KMS-11 (cell line): Measurements from ENCODE around the gene SERPINB12.

ENCODE experiments used
- H2AFZ ChIP-seq: fragments of 200-600 bp; sonication (generic); 2 replicates; pipeline ENCODE4 v1.6.1; 2016; ENCODE audit warnings: antibody characterized with exemption, mixed run types, low read depth
- H3K27ac ChIP-seq: fragments of 200-600 bp; sonication (generic); 2 replicates; pipeline ENCODE4 v1.6.1; 2016; ENCODE audit warnings: mild to moderate bottlenecking, mixed run types
- H3K27me3 ChIP-seq: fragments of 200-600 bp; sonication (generic); 2 replicates; pipeline ENCODE4 v1.6.1; 2017; ENCODE audit warnings: mild to moderate bottlenecking, low read depth, mixed run types, moderate library complexity; ENCODE audit not compliant: insufficient read depth
- H3K36me3 ChIP-seq: fragments of 200-600 bp; sonication (generic); 2 replicates; pipeline ENCODE4 v1.6.1; 2017; ENCODE audit warnings: mild to moderate bottlenecking, mixed run types; ENCODE audit not compliant: insufficient read depth
- H3K4me1 ChIP-seq: fragments of 200-600 bp; sonication (generic); 2 replicates; pipeline ENCODE4 v1.6.1; 2016; ENCODE audit warnings: mild to moderate bottlenecking, low read depth, mixed run types; ENCODE audit not compliant: poor library complexity, severe bottlenecking
- H3K4me2 ChIP-seq: fragments of 200-600 bp; sonication (generic); 2 replicates; pipeline ENCODE4 v1.7.0; 2016; ENCODE audit warnings: mild to moderate bottlenecking, mixed run types
- H3K4me3 ChIP-seq: fragments of 200-600 bp; sonication (generic); IDR thresholded peaks from 2 replicates; pipeline ENCODE4 v1.6.1; 2017; ENCODE audit warnings: low read depth, low read length, mixed read lengths; ENCODE audit not compliant: insufficient read depth
- H3K79me2 ChIP-seq: fragments of 200-600 bp; sonication (generic); 2 replicates; pipeline ENCODE4 v1.6.1; 2016; ENCODE audit warnings: low read depth, mixed run types; ENCODE audit not compliant: insufficient read depth
- H3K9ac ChIP-seq: fragments of 200-600 bp; sonication (generic); 2 replicates; pipeline ENCODE4 v1.6.1; 2016; ENCODE audit warnings: mild to moderate bottlenecking, mixed run types
- H4K20me1 ChIP-seq: fragments of 200-600 bp; sonication (generic); 2 replicates; pipeline ENCODE4 v1.6.1; 2016; ENCODE audit warnings: mild to moderate bottlenecking, mixed run types; ENCODE audit not compliant: insufficient read depth
- TF ChIP-seq, protein P1 (sequence below): fragments of 200-600 bp; sonication (generic); conservative IDR thresholded peaks from 2 replicates; pipeline ENCODE4 v1.6.1; 2017; ENCODE audit warnings: low read depth, mild to moderate bottlenecking, antibody characterized with exemption, low read length, moderate library complexity, mixed read lengths

The SERPINB12 gene

GRCh38 chr18:63534615-63535014, 7.6 kb upstream of the SERPINB12 start:
- Histone ChIP-seq H4K20me1 (no peaks in the 10 kb centered on the region), H3K4me1 (no peaks in the 10 kb centered on the region), H2AFZ (no peak overlapping the region), H3K27me3 (no peaks in the 10 kb centered on the region), H3K9ac (no peak overlapping the region), H3K36me3 (no peaks in the 10 kb centered on the region), H3K4me3 (no peak overlapping the region), H3K79me2 (no peaks in the 10 kb centered on the region), H3K27ac (no peak overlapping the region), H3K4me2 (no peak overlapping the region)
- TF ChIP-seq, protein P1, sequence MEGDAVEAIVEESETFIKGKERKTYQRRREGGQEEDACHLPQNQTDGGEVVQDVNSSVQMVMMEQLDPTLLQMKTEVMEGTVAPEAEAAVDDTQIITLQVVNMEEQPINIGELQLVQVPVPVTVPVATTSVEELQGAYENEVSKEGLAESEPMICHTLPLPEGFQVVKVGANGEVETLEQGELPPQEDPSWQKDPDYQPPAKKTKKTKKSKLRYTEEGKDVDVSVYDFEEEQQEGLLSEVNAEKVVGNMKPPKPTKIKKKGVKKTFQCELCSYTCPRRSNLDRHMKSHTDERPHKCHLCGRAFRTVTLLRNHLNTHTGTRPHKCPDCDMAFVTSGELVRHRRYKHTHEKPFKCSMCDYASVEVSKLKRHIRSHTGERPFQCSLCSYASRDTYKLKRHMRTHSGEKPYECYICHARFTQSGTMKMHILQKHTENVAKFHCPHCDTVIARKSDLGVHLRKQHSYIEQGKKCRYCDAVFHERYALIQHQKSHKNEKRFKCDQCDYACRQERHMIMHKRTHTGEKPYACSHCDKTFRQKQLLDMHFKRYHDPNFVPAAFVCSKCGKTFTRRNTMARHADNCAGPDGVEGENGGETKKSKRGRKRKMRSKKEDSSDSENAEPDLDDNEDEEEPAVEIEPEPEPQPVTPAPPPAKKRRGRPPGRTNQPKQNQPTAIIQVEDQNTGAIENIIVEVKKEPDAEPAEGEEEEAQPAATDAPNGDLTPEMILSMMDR: no peak

DNA sequence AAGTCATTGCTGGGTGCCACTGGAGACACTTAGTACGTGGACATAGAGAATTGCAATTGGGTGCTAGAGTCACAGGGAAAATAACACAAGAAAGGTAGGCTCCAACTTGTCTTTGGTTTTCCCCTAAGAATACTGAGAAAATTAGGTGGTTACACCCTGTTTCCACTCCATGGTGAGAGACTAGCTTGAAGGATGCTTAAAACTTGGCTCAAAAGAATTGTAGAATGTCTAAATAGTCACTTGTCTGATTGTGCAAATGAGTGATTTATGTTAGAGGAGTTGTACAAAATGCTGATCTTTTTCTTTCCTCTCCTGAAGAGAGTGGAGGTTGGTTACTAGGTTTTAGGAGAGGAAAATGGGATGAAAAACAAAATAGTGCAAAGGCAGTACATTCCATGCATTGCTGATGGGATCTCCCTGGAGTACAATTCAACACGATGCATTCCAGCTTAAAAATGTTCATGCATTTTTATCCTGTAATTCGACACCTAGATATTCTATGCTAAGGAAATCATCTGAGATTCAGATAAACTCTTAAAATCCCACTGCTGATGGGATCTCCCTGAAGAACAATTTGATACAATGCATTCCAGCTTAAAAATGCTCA, 2.2 kb upstream of the SERPINB12 start:
- Histone ChIP-seq H3K4me3 (no peak overlapping the region), H3K36me3 (no peaks in the 10 kb centered on the region), H3K4me2 (no peak overlapping the region), H3K79me2 (no peaks in the 10 kb centered on the region), H2AFZ (no peak overlapping the region), H3K27ac (no peak overlapping the region), H3K4me1 (no peaks in the 10 kb centered on the region), H3K27me3 (no peaks in the 10 kb centered on the region), H3K9ac (no peak overlapping the region), H4K20me1 (no peaks in the 10 kb centered on the region)
- TF ChIP-seq, protein P1: no peak

GRCh38 chr18:63544017-63544416, 1.8 kb downstream of the SERPINB12 start:
- Histone ChIP-seq H3K36me3 (no peaks in the 10 kb centered on the region), H4K20me1 (no peaks in the 10 kb centered on the region), H3K27ac (no peak overlapping the region), H3K4me3 (no peak overlapping the region), H2AFZ (no peak overlapping the region), H3K4me2 (no peak overlapping the region), H3K27me3 (no peaks in the 10 kb centered on the region), H3K4me1 (no peaks in the 10 kb centered on the region), H3K9ac (no peak overlapping the region), H3K79me2 (no peaks in the 10 kb centered on the region)
- TF ChIP-seq, protein P1: no peak

DNA sequence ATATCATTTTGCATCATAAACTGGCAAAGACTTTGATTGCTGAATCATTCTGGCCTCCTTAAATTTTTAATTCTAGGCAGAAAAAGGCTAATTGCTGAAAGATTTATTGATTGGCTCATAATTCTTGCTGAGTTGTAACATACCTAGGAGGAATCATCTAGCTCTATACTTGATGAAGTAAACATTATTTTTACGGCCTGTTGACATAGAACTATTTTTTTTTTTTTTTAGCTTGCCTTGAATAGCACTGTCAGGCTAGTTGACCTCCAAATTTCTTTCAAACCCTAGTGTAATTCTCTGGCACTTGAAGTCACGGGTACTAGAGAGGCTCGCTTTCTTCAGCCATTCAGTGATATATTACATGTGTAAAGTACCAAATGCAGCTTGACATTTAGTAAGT, 2.8 kb downstream of the SERPINB12 start:
- Histone ChIP-seq H2AFZ (no peak overlapping the region), H3K27me3 (no peaks in the 10 kb centered on the region), H3K27ac (no peak overlapping the region), H3K4me3 (no peak overlapping the region), H3K36me3 (no peaks in the 10 kb centered on the region), H3K4me2 (no peak overlapping the region), H4K20me1 (no peaks in the 10 kb centered on the region), H3K9ac (no peak overlapping the region), H3K79me2 (no peaks in the 10 kb centered on the region), H3K4me1 (no peaks in the 10 kb centered on the region)
- TF ChIP-seq, protein P1: no peak
